ENCODE measurements around the gene ECE2.

ECE2 gene

GRCh38 chr3:184307915-184308314 is 32.1 kb downstream of the ECE2 start:
- no peak overlapping the region for H3K4me2 ChIP-seq (ENCODE audit: low read length)
- H3K36me3 ChIP-seq (ENCODE audit: control insufficient read depth, low read length) = peaks cover 64% of the 10 kb centered on the region
- no peak overlapping the region for H3K4me3 ChIP-seq (ENCODE audit: low read length)
- TF ChIP-seq CTCF (IDR thresholded peaks at IDR 0.05; ENCODE audit: low read depth, low read length, poor library complexity, severe bottlenecking) = no peak
- no peak for TF ChIP-seq EZH2phosphoT487 (IDR thresholded peaks at IDR 0.05; ENCODE audit: borderline replicate concordance, low read length)
- no peaks in the 10 kb centered on the region for H4K20me1 ChIP-seq (ENCODE audit: control insufficient read depth, insufficient read depth, low read depth, low read length)
- H3K79me2 ChIP-seq (ENCODE audit: control insufficient read depth, low read length) = no peaks in the 10 kb centered on the region
- H3K4me1 ChIP-seq (ENCODE audit: control insufficient read depth, low read length) = no peaks in the 10 kb centered on the region
- peaks cover 5% of the 10 kb centered on the region for H3F3A ChIP-seq (ENCODE audit: control insufficient read depth, insufficient read depth)
- H3K9me3 ChIP-seq (ENCODE audit: control insufficient read depth, insufficient read depth, low read length) = no peaks in the 10 kb centered on the region
- no peak overlapping the region for H3K27ac ChIP-seq (ENCODE audit: low read depth, low read length)
- H3K9me2 ChIP-seq (replicated peaks; ENCODE audit: control insufficient read depth, low read length) = no peaks in the 10 kb centered on the region
- H3K27me3 ChIP-seq (ENCODE audit: control insufficient read depth, low read length) = no peaks in the 10 kb centered on the region

- H3F3A ChIP-seq (ENCODE audit: control insufficient read depth, insufficient read depth) = peaks cover 5% of the 10 kb centered on the region
- no peaks in the 10 kb centered on the region for H3K79me2 ChIP-seq (ENCODE audit: control insufficient read depth, low read length)
- peaks cover 56% of the 10 kb centered on the region for H3K36me3 ChIP-seq (ENCODE audit: control insufficient read depth, low read length)
- no peaks in the 10 kb centered on the region for H3K27me3 ChIP-seq (ENCODE audit: control insufficient read depth, low read length)
- no peak overlapping the region for H3K27ac ChIP-seq (ENCODE audit: low read depth, low read length)
- H4K20me1 ChIP-seq (ENCODE audit: control insufficient read depth, insufficient read depth, low read depth, low read length) = no peaks in the 10 kb centered on the region
- no peak for TF ChIP-seq CTCF (IDR thresholded peaks at IDR 0.05; ENCODE audit: low read depth, low read length, poor library complexity, severe bottlenecking)
- no peak for TF ChIP-seq EZH2phosphoT487 (IDR thresholded peaks at IDR 0.05; ENCODE audit: borderline replicate concordance, low read length)
- H3K9me3 ChIP-seq (ENCODE audit: control insufficient read depth, insufficient read depth, low read length) = no peaks in the 10 kb centered on the region
- H3K4me3 ChIP-seq (ENCODE audit: low read length) = no peak overlapping the region
- H3K9me2 ChIP-seq (replicated peaks; ENCODE audit: control insufficient read depth, low read length) = no peaks in the 10 kb centered on the region
- H3K4me1 ChIP-seq (ENCODE audit: control insufficient read depth, low read length) = peaks cover 2% of the 10 kb centered on the region
- no peak overlapping the region for H3K4me2 ChIP-seq (ENCODE audit: low read length)
These were observed 32.9 kb downstream of the ECE2 start for GRCh38 chr3:184308744-184309143.

GRCh38 chr3:184311633-184312032 is 35.8 kb downstream of the ECE2 start:
- Histone ChIP-seq H3F3A (ENCODE audit: control insufficient read depth, insufficient read depth) (peaks cover 5% of the 10 kb centered on the region), H3K36me3 (ENCODE audit: control insufficient read depth, low read length) (peaks cover 45% of the 10 kb centered on the region), H3K4me2 (ENCODE audit: low read length) (no peak overlapping the region), H3K27me3 (ENCODE audit: control insufficient read depth, low read length) (no peaks in the 10 kb centered on the region), H3K4me3 (ENCODE audit: low read length) (no peak overlapping the region), H4K20me1 (ENCODE audit: control insufficient read depth, insufficient read depth, low read depth, low read length) (peaks cover 12% of the 10 kb centered on the region), H3K27ac (ENCODE audit: low read depth, low read length) (no peak overlapping the region), H3K4me1 (ENCODE audit: control insufficient read depth, low read length) (peaks cover 14% of the 10 kb centered on the region), H3K9me2 (replicated peaks; ENCODE audit: control insufficient read depth, low read length) (no peaks in the 10 kb centered on the region), H3K9me3 (ENCODE audit: control insufficient read depth, insufficient read depth, low read length) (no peaks in the 10 kb centered on the region), H3K79me2 (ENCODE audit: control insufficient read depth, low read length) (peaks cover 21% of the 10 kb centered on the region)
- TF ChIP-seq CTCF (IDR thresholded peaks at IDR 0.05; ENCODE audit: low read depth, low read length, poor library complexity, severe bottlenecking) = no peak
- TF ChIP-seq EZH2phosphoT487 (IDR thresholded peaks at IDR 0.05; ENCODE audit: borderline replicate concordance, low read length) = no peak

GRCh38 chr3:184314363-184314699 is 38.5 kb downstream of the ECE2 start, which contains the start of gene EIF4G1:
TSS of gene EIF4G1 (plus strand) at chr3:184314606. CDS start at chr3:184315797, 1,191 bp downstream.
- no peaks in the 10 kb centered on the region for H3K9me2 ChIP-seq (replicated peaks; ENCODE audit: control insufficient read depth, low read length)
- peaks cover 5% of the 10 kb centered on the region for H3F3A ChIP-seq (ENCODE audit: control insufficient read depth, insufficient read depth)
- no peaks in the 10 kb centered on the region for H3K27me3 ChIP-seq (ENCODE audit: control insufficient read depth, low read length)
- peaks cover 49% of the 10 kb centered on the region for H3K36me3 ChIP-seq (ENCODE audit: control insufficient read depth, low read length)
- H3K79me2 ChIP-seq (ENCODE audit: control insufficient read depth, low read length) = peaks cover 48% of the 10 kb centered on the region
- H3K9me3 ChIP-seq (ENCODE audit: control insufficient read depth, insufficient read depth, low read length) = no peaks in the 10 kb centered on the region
- H4K20me1 ChIP-seq (ENCODE audit: control insufficient read depth, insufficient read depth, low read depth, low read length) = peaks cover 33% of the 10 kb centered on the region
- H3K4me3 ChIP-seq (ENCODE audit: low read length) = peak within 1 kb of the TSS; percentile 79
- TF ChIP-seq EZH2phosphoT487 (IDR thresholded peaks at IDR 0.05; ENCODE audit: borderline replicate concordance, low read length) = no peak
- TF ChIP-seq CTCF (IDR thresholded peaks at IDR 0.05; ENCODE audit: low read depth, low read length, poor library complexity, severe bottlenecking) = no peak
- peak within 1 kb of the TSS; percentile 77 for H3K4me2 ChIP-seq (ENCODE audit: low read length)
- peaks cover 30% of the 10 kb centered on the region for H3K4me1 ChIP-seq (ENCODE audit: control insufficient read depth, low read length)
- peak within 1 kb of the TSS; percentile 43 for H3K27ac ChIP-seq (ENCODE audit: low read depth, low read length)

Measured in DOHH2 (cell line).